Effector memory CD4-positive, alpha-beta T cell (primary cell): Measurements from ENCODE around the gene VEZF1.
"Not testable (repeated sequence)": the region's sequence is repeated elsewhere in the genome, so short reads cannot be mapped to it uniquely, and the experiment has no call there.

ENCODE experiments used
- DNase-seq, 3 donors: peaks; one replicate each; pipeline ENCODE4 v3.0.0-alpha.2; 2020
- H3K27ac ChIP-seq: 2 replicates; pipeline ENCODE4 v1.7.0; 2013; ENCODE audit warnings: mild to moderate bottlenecking, low read length, moderate library complexity; ENCODE audit not compliant: insufficient read depth, poor library complexity, severe bottlenecking
- H3K27me3 ChIP-seq: replicated peaks from 2 replicates; pipeline ENCODE4 v1.7.0; 2013; ENCODE audit warnings: mild to moderate bottlenecking, low read length; ENCODE audit not compliant: insufficient read depth, control insufficient read depth, poor library complexity, severe bottlenecking
- H3K36me3 ChIP-seq: 2 replicates; pipeline ENCODE4 v1.7.0; 2013; ENCODE audit warnings: mild to moderate bottlenecking, low read length, moderate library complexity; ENCODE audit not compliant: control insufficient read depth, insufficient read depth
- H3K4me1 ChIP-seq: 2 replicates; pipeline ENCODE4 v1.7.0; 2013; ENCODE audit warnings: low read length, mild to moderate bottlenecking; ENCODE audit not compliant: control insufficient read depth, insufficient read depth, poor library complexity, severe bottlenecking
- H3K4me3 ChIP-seq: 2 replicates; pipeline ENCODE4 v1.7.0; 2013; ENCODE audit warnings: low read length, low read depth, mild to moderate bottlenecking; ENCODE audit not compliant: insufficient read depth, poor library complexity, severe bottlenecking
- H3K9me3 ChIP-seq: 2 replicates; pipeline ENCODE4 v1.7.0; 2013; ENCODE audit warnings: mild to moderate bottlenecking, low read length, moderate library complexity; ENCODE audit not compliant: control insufficient read depth

The VEZF1 gene

DNA sequence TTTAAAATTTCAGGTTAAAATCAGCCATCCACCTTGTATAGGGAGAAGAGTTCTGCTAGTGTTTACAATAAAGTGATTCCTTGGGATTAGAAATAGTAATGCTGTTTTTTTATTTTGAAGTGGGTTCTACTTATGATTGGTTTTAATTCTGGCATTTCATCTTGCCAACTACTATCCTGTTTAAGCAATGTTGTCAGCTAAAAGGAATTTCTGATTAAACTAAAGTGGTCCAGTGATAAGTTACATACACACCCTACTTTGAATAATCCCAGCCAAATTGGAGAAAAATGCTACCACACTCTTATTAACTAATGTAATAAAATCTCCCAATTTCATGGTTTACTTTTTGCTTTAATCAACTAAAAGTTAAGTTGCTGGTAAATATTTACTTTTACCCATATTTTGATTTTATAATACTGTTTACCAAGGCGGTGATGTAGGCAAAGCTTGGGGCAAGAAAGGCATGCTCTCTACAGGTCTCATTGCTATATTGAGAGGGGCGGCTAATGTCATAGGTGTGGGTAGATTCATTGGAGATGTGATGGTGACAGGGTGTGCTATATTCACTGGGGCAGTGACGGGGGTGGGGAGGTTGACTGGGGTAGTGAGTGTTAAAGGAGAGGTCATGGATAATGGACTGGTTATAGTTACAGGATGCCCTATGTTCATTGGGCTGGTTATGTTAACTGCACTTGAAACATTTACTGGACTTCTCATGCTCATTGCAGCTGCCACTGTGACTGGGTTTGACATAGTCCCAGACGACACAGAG, 13.8 kb downstream of the VEZF1 start:
- peaks cover 66% of the 10 kb centered on the region for H3K36me3 ChIP-seq

DNA sequence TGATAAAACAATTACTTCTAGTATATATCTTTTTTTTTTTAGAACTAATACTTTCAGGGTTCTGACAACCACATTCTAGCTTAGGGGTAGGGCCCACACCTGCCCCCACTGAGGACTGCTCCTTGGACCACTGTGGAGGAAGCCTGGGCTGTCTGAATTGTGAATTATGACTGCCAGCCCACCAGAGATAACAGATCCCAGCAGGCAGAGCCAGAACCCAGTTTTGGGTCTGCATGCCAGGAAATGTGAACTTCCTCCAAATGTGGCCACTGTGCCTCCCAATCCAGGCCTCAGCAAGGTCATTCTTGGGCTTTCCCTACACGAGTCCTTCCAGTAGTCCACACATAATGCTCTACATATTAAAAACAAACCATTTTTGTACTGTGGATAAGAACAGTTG, 15.9 kb downstream of the VEZF1 start:
- Histone ChIP-seq H3K27ac (no peak overlapping the region), H3K36me3 (peaks cover 45% of the 10 kb centered on the region), H3K4me3 (no peak overlapping the region), H3K27me3 (no peaks in the 10 kb centered on the region), H3K4me1 (no peaks in the 10 kb centered on the region), H3K9me3 (no peaks in the 10 kb centered on the region)
- DNase-seq, result no peak

More for the DNA sequence above, 13.8 kb downstream of the VEZF1 start:
- not testable (repeated sequence) for H3K4me3 ChIP-seq, H3K27ac ChIP-seq, H3K4me1 ChIP-seq, H3K9me3 ChIP-seq, DNase-seq, H3K27me3 ChIP-seq

GRCh38 chr17:57971572-57971971, 16.5 kb downstream of the VEZF1 start:
- no peak for DNase-seq
- Histone ChIP-seq H3K27me3 (no peaks in the 10 kb centered on the region), H3K4me3 (no peak overlapping the region), H3K4me1 (no peaks in the 10 kb centered on the region), H3K36me3 (peaks cover 39% of the 10 kb centered on the region), H3K27ac (no peak overlapping the region), H3K9me3 (no peaks in the 10 kb centered on the region)

DNA sequence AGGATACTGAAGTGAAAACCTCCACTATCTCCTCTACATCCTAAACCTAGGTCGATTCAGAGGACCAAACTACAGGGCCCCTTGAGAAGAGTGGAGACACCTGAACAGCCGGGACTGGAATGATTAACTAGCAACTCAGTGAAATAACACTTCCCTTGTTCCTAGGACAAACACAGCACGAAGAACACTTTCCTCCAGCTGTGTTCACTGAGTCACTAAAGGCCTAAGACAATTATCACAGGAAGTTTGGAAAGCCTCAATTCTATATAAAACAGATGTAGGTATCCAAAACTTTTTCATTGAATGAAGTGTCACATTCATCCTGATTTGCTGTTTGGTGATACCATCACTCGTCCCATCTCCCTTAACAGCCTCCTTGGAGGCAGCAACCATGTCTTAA, 17.3 kb downstream of the VEZF1 start:
- DNase-seq, result no peak
- Histone ChIP-seq H3K36me3 (peaks cover 30% of the 10 kb centered on the region), H3K27me3 (no peaks in the 10 kb centered on the region), H3K4me3 (no peak overlapping the region), H3K4me1 (no peaks in the 10 kb centered on the region), H3K27ac (no peak overlapping the region), H3K9me3 (no peaks in the 10 kb centered on the region)

DNA sequence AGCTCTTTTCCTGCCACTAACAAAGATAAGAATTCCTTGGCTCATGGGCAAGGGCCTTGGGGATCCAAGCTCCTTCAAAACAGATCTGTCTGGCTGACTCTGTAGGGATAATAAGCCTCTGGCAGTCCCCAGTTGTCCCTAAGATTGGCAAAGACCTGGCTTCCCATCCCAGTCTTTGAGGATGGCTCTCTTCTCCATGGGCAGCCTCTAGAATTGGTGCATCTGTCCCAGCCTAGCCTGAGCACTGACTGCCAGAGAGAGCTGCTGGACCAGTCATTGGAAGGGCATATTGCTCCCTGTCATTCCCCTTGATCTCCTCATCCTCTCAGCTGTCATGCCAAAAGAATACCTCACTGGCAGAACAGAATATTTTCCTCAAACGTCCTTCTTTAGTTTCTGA, 19.6 kb downstream of the VEZF1 start:
- Histone ChIP-seq H3K4me1 (no peaks in the 10 kb centered on the region), H3K9me3 (no peaks in the 10 kb centered on the region), H3K27me3 (no peaks in the 10 kb centered on the region), H3K36me3 (peaks cover 13% of the 10 kb centered on the region), H3K4me3 (no peak overlapping the region), H3K27ac (no peak overlapping the region)
- no peak for DNase-seq

DNA sequence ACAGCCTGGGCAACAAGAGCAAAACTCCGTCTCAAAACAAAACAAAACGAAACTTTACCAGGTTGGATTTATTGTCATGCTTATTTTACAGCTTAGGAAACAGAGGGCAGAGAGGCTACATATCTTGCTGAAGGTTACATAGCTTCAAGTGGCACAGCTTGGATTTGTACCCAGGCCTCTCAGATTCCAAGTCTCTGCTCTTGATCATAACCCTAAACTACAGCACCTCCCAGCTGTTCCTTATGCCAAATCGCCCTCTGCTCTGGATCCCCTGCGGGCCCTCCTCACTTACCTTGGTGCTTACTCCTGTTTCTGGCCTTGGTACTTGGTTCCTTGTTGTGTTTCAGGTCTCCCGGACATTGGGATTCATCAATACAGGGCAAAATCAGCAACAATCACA, 21.2 kb downstream of the VEZF1 start:
- H3K27ac ChIP-seq, result no peak overlapping the region
- H3K27me3 ChIP-seq, result no peaks in the 10 kb centered on the region
- no peaks in the 10 kb centered on the region for H3K9me3 ChIP-seq
- no peaks in the 10 kb centered on the region for H3K4me1 ChIP-seq
- DNase-seq, result no peak
- H3K4me3 ChIP-seq, result no peak overlapping the region
- H3K36me3 ChIP-seq, result peaks cover 7% of the 10 kb centered on the region

GRCh38 chr17:57966246-57966645, 21.8 kb downstream of the VEZF1 start:
- H3K9me3 ChIP-seq, result no peaks in the 10 kb centered on the region
- no peaks in the 10 kb centered on the region for H3K4me1 ChIP-seq
- peaks cover under 1% of the 10 kb centered on the region for H3K36me3 ChIP-seq
- DNase-seq, result no peak
- H3K27ac ChIP-seq, result no peak overlapping the region
- no peak overlapping the region for H3K4me3 ChIP-seq
- no peaks in the 10 kb centered on the region for H3K27me3 ChIP-seq

DNA sequence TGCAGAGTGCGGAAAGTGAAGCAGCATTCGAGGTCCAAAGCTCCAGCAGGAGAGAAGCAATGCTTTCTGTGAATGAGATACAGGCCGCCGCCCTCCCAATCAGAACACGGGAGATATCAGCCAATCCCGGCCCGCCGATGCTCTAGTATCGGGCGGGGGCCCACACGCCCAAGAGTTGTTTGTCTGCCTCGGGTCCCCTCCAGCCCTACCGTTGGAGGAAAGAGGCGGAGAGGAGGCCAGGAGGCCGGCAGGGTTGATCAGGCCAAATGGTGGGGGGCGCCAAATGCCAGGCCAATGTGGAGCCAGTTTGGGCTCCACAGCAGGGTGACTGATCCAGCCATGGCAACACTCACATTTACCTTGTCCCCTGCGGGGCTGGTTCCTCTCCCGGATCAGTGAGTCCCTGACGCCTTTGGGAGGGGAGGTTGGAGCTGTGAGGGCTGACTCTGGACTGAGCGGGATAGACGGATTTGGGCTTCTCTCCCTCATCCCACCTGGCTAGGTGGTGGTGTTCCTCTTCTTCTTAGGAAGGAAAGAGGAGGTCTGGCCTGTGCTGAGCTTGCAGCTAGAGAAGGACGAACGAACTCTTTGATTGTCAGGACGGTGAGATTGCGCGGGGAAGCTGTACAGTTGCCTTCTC, 22.4 kb downstream of the VEZF1 start:
- Histone ChIP-seq H3K9me3 (no peaks in the 10 kb centered on the region), H3K27ac (no peak overlapping the region), H3K4me1 (no peaks in the 10 kb centered on the region), H3K27me3 (no peaks in the 10 kb centered on the region), H3K36me3 (no peaks in the 10 kb centered on the region), H3K4me3 (no peak overlapping the region)
- no peak for DNase-seq

GRCh38 chr17:57963149-57963511, 24.9 kb downstream of the VEZF1 start:
- no peaks in the 10 kb centered on the region for H3K4me1 ChIP-seq
- H3K27me3 ChIP-seq, result no peaks in the 10 kb centered on the region
- no peaks in the 10 kb centered on the region for H3K9me3 ChIP-seq
- no peak overlapping the region for H3K27ac ChIP-seq
- no peak for DNase-seq
- H3K4me3 ChIP-seq, result no peak overlapping the region
- H3K36me3 ChIP-seq, result no peaks in the 10 kb centered on the region

GRCh38 chr17:57962279-57963148, 25.5 kb downstream of the VEZF1 start:
- Histone ChIP-seq H3K9me3 (no peaks in the 10 kb centered on the region), H3K27ac (no peak overlapping the region), H3K27me3 (no peaks in the 10 kb centered on the region), H3K4me3 (no peak overlapping the region), H3K4me1 (no peaks in the 10 kb centered on the region), H3K36me3 (no peaks in the 10 kb centered on the region)
- no peak for DNase-seq
